GM12801 (cell line): ENCODE measurements around the gene PLEKHD1.

Experiments used
- TF ChIP-seq, protein P1 (sequence below): IDR thresholded peaks from one replicate; pipeline ENCODE4 v1.5.1; 2011; ENCODE audit warnings: control low read depth; ENCODE audit not compliant: insufficient read length; ENCODE audit errors: extremely low read depth

The PLEKHD1 gene

DNA sequence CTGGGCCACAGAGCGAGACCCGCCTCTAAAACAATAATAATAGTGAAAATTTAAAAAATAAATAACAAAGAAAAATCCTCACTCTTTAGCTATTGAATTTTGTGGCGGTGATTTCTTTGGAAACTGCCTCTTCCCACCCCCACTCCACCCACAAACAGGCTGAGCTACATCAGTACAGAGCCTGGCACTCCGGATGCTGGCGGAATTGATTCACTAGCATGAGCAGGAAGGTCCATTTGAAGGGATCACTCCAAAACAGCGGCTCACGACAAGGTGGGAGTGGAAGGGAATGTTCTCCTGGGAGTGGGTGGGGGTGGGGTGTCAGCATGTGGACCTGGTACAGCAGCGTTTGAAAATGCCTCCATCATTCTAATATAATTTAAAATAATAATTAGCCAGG is 64.0 kb downstream of the PLEKHD1 start:
- TF ChIP-seq, protein P1, sequence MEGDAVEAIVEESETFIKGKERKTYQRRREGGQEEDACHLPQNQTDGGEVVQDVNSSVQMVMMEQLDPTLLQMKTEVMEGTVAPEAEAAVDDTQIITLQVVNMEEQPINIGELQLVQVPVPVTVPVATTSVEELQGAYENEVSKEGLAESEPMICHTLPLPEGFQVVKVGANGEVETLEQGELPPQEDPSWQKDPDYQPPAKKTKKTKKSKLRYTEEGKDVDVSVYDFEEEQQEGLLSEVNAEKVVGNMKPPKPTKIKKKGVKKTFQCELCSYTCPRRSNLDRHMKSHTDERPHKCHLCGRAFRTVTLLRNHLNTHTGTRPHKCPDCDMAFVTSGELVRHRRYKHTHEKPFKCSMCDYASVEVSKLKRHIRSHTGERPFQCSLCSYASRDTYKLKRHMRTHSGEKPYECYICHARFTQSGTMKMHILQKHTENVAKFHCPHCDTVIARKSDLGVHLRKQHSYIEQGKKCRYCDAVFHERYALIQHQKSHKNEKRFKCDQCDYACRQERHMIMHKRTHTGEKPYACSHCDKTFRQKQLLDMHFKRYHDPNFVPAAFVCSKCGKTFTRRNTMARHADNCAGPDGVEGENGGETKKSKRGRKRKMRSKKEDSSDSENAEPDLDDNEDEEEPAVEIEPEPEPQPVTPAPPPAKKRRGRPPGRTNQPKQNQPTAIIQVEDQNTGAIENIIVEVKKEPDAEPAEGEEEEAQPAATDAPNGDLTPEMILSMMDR, result no peak

DNA sequence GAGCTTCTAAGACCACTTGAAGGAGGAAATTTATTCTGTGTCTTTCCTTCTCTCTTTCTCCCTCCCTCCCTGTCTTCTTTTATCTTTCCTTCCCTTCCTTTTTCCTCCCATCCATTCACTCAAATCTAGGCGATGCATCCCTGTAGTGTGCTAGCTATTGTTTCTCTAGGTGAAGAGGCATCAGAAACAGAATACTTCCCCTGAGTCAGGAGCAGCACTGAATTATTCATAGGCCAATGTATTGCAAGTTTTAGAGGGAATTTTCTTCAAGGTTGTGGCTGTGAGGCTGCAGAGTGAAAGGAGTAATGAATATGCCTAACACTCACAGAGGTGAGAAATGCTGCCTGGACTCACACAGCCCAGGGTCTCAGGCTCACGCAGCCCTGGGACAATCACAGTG is 67.0 kb downstream of the PLEKHD1 start:
- TF ChIP-seq, protein P1, result no peak

DNA sequence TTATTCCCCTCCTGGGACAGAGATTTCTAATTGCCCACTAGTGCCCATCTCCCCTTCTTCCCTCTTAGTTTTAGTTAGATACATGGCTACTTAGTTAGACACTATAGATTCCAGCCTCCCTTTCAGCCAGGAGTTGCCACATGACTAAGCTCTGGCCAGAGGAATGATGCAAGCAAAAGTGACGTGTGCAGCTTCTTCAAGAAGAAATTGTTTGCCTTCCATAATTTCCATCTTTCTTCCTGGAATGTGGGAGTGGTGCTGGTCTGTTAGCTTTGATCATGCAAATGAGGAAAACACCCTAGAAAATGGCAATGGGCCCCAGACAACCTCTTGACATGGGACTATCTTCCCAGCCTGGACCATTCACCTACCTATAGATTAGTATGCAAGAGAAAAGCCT is 68.7 kb downstream of the PLEKHD1 start:
- TF ChIP-seq, protein P1, result no peak

DNA sequence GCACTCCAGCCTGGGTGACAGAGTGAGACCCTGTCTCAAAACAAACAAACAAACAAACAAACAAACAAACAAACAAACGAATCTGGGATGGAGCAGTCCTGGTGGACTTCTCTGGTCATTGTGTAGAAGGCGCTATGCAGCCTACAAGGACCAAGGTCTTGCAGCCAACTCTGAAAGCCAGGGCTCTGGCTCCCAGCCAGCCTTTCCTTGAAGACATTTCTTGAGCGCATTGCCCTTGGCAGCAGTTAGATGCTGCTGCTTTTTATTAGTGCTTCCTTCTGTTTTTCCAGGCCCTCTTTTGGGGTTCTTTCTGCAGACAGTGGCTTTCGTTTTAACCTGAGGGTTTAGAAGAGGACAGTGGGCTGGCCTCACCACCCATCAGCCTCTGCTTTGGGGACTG is 70.0 kb downstream of the PLEKHD1 start:
- TF ChIP-seq, protein P1, result no peak

DNA sequence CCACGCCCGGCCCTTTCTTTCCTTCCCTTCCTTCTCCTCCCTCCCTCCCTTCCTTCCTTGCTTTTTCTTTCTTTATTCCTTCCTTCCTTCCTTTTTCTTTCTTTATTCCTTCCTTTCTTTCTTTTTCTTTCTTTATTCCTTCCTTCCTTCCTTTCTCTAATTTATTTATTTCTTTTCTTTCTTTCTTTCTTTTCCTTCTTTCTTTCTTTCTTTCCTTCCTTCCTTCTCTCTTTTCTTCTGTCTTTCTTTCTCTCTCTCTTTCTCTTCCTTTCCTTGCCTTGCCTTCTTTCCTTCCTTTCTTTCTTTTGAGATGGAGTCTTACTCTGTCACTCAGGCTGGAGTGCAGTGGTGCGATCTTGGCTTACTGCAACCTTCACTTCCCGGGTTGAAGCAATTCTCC is 74.2 kb downstream of the PLEKHD1 start:
- TF ChIP-seq, protein P1, result no peak

DNA sequence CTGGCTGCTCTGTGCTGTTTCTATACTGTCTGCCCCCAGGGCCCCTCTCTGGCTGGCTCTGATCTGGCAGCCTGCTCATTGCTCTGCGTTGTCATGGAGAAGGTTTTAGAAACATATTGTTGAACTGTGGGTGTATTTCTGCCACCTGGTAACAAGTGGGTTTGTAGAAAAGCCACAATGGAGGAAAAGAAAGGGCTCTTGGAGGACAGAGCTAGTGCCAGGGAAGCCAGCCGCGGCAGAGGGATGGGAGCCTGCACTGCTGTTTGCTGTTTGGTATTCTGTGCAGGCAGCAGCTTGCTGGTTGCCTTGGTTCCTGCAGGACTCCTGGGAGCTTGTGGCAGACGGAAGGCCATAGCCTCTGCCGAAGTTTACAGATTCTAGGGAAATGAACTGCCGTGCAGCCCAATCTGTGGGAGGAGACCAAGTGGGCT is 75.1 kb downstream of the PLEKHD1 start:
- TF ChIP-seq, protein P1, result no peak

- TF ChIP-seq, protein P1, result no peak
Measured at GRCh38 chr14:69560826-69561225, 76.3 kb downstream of the PLEKHD1 start.

DNA sequence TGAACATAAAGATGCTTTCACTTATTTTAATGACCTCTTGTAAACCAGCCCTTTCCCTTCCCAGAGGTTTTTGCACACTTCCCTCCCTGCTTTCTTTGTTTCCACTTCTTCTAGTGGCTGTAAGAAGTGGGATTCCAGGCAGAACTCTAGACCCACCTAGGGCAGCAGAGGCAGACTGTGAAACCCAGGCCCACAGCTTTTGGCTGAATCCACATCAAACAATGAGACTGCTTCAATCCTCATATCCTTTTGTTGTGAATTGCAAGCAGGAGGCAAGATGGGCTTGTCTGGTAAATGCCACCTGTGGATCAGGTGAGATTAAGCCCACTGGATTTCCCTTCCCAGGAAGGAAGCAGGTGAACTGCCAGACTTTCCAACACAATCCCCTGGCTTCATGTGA is 77.4 kb downstream of the PLEKHD1 start:
- TF ChIP-seq, protein P1, result no peak
